D721Med (cell line): Measurements from ENCODE around the gene NCOA6.

ENCODE experiments used
- DNase-seq: peaks from one replicate; pipeline ENCODE4 v3.0.0; 2011; ENCODE audit warnings: low spot score; ENCODE audit not compliant: insufficient read length
- FAIRE-seq: peaks from 2 replicates; lab custom pipeline; 2011; peaks lifted over from hg19 to GRCh38; lab: Jason Lieb, UNC
- TF ChIP-seq, protein P1 (sequence below): IDR thresholded peaks from 2 replicates; pipeline ENCODE4 v1.5.1; 2012; ENCODE audit warnings: mild to moderate bottlenecking, control low read depth; ENCODE audit not compliant: insufficient read depth; ENCODE audit errors: missing control alignments

NCOA6 gene

DNA sequence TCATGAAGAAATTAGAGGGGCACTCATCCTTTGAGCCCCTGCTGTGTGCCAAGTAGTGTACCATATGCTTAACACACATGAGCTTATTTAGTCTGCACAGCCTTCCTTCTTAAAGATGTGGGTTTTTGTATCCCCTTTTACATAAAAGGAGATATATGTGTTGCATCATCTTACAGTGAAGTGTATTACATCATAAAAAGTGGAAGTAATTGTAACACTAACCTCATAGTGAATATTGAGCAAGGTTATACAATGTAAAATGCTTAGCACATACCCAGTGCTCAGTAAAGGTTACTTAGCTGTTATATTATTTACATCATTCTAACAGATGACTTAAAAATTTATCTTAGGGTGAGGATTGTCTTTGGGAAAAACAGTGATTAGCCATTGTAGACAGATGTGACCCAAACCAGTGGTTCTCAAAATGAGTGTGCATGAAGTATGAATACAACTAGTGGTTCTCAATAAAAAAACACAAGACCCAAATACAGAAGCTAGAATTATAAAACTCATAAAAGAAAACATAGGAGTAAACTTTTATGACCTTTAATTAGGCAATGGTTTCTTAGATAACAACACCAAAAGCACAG lies 144.8 kb downstream of the NCOA6 start:
- DNase-seq (no peak), FAIRE-seq (no peak)
- TF ChIP-seq, protein P1, sequence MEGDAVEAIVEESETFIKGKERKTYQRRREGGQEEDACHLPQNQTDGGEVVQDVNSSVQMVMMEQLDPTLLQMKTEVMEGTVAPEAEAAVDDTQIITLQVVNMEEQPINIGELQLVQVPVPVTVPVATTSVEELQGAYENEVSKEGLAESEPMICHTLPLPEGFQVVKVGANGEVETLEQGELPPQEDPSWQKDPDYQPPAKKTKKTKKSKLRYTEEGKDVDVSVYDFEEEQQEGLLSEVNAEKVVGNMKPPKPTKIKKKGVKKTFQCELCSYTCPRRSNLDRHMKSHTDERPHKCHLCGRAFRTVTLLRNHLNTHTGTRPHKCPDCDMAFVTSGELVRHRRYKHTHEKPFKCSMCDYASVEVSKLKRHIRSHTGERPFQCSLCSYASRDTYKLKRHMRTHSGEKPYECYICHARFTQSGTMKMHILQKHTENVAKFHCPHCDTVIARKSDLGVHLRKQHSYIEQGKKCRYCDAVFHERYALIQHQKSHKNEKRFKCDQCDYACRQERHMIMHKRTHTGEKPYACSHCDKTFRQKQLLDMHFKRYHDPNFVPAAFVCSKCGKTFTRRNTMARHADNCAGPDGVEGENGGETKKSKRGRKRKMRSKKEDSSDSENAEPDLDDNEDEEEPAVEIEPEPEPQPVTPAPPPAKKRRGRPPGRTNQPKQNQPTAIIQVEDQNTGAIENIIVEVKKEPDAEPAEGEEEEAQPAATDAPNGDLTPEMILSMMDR, result no peak

DNA sequence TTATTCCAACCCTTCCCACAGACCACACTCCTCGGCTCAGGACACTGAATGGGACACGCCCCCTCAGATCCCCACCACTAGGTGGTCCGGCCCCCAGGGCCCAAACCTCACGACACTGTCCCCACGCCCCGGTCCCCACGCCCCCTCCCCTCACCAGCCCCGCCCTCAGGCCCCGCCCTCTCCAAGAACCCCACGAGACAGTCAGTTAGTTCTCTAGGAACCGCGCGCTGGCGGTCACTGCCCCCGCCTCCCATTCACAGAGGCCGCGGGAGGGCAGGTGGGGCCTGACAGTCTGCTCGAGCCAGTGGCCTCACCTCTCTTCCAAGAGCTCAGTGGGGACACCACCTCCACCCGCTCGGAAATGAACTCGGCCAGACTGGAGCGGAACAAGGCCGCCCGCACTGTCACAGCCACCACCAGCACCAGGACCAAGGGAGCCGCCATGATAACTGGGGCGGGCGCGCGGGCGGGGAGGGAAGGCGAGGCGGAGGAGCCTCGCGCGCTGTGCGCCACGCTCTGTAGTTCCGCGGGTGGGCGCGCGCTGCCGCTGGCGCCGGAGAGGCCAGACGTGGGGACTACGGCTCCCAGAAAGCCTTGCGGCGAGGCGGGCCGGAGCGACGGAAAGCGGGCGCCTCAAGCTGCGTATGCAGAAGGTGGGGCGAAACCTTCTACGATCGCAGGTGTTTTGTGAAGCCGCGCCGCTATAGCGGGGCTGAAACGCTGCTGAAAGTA lies 148.6 kb downstream of the NCOA6 start, which contains the start of gene PIGU:
PIGU (minus strand) TSS at position 451 of the 732 bp plus-strand sequence; CDS start at position 444, 7 bp downstream.
- DNase-seq (peak; percentile 89), FAIRE-seq (no peak)
- TF ChIP-seq, protein P1, result no peak

DNA sequence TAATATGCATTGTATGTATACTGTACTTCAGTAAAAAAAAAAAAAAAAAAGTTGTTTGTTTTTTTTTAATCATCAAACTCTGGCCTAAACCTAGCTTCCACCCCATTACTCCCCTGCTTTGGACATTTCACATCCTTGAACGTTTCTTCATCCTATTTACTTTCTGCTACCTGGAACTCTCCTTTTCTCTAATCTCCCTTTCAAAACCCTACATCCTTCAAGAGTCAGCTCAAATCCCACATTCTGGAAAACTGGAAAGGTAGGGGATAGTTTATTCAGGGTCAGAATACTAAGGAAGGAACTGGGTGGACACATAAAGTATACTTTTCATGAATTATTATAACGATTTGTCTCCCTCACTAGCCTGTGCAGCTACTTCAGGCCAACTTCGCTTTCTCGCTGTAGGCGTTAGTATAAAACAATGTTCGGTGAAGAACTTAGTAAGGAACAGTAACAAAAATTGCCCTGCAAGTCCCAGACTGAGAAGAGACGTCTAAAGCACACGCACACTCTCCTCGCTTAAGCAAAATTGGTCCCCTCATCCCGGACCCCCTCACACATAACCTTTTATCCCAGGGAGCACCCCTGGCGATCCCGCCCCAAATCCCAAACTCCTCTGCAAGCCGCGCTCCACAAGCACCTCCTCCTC lies 149.3 kb downstream of the NCOA6 start:
- FAIRE-seq (no peak), DNase-seq (no peak)
- TF ChIP-seq, protein P1, result no peak

DNA sequence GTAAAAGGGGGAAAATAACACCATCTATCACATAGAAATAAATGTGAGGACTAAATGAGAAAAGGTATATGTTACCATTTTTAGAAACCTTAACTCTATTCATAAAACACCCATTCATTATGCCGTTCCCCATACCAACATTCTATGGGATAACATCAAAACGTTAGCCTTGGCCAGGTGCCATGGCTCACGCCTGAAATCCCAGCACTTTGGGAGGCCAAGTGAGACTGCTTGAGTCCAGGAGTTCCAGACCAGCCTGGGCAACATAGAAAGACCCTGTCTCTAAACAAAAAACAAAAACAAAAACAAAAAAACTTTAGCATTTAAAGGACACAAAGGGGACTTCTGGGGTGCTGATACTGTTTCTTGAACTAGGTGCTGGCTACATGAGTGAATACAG lies 149.9 kb downstream of the NCOA6 start:
- TF ChIP-seq, protein P1, result no peak
- DNase-seq (no peak), FAIRE-seq (no peak)

DNA sequence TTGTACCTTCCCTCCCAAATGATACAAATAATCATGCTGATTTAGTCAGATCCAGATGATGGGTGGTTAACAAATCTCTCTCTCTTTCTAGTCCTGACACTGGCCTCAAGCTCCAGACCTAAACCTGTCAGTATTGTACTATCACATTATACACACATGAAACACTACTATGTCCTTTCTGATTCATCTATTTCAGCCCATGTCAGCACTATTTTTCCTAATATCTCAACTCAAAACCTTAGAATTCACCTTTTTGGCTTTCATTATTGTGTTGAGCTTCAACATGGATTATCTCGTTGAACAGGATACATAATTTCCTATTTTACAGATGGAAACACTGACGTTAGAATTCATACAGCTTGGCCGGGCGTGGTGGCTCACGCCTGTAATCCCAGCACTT lies 152.0 kb downstream of the NCOA6 start:
- FAIRE-seq (no peak), DNase-seq (no peak)
- TF ChIP-seq, protein P1, result no peak

DNA sequence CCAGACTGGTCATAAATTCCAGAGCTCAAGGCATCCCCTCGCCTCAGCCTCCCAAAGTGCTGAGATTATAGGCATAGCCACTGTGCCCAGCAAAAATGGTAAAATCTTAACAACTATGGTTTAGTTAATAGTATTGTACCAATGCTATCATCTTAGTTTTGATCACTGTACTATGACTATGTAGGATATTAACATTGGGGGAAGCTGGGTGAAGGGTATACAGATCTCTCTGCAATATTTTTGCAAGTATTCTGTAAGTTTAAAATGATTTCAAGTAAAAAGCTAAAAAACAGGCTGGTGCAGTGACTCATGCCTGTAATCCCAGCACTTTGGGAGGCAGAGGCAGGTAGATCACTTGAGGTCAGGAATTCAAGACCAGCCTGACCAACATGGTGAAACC lies 156.4 kb downstream of the NCOA6 start:
- no peak for FAIRE-seq
- TF ChIP-seq, protein P1, result no peak
- DNase-seq, result no peak
